ENCODE results near the gene APOBEC3F. TPM values are rescaled to one million over a fixed set of nuclear protein-coding genes. Genes with fewer than 3 reads are reported as not detected.
"Not testable (repeated sequence)": the region's sequence is repeated elsewhere in the genome, so short reads cannot be mapped to it uniquely, and the experiment has no call there.

APOBEC3F gene
- polyA plus RNA-seq, 1 of the 3 experiments (the other 2 are of a cell fraction): 3.8 TPM

DNA sequence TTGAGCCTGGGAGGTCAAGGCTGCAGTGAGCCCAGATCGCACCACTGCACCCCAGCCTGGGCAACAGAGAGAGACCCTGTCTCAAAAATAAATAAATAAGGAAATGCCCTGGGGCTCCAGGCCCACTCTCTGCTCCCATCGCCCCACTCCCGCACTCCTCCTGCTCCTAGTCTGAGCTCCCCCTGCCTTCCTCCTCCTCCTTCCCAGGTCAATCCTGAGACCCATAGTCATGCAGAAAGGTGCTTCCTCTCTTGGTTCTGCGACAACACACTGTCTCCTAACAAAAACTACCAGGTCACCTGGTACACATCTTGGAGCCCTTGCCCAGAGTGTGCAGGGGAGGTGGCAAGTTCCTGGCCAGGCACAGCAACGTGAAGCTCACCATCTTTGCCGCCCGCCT, 29.5 kb downstream of the APOBEC3F start:
- POLR2A ChIA-PET: no interaction called here
- WGBS (ENCODE audit: low lambda C conversion rate): 83% methylated on average over 3 of the region's 7 CpGs
- no peaks in the 10 kb centered on the region for H3K9me2 ChIP-seq
- TF ChIP-seq, protein P1, sequence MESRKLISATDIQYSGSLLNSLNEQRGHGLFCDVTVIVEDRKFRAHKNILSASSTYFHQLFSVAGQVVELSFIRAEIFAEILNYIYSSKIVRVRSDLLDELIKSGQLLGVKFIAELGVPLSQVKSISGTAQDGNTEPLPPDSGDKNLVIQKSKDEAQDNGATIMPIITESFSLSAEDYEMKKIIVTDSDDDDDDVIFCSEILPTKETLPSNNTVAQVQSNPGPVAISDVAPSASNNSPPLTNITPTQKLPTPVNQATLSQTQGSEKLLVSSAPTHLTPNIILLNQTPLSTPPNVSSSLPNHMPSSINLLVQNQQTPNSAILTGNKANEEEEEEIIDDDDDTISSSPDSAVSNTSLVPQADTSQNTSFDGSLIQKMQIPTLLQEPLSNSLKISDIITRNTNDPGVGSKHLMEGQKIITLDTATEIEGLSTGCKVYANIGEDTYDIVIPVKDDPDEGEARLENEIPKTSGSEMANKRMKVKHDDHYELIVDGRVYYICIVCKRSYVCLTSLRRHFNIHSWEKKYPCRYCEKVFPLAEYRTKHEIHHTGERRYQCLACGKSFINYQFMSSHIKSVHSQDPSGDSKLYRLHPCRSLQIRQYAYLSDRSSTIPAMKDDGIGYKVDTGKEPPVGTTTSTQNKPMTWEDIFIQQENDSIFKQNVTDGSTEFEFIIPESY (IDR thresholded peaks at IDR 0.05; ENCODE audit: borderline replicate concordance, low read depth): no peak
- no peak for TF ChIP-seq TCF12 (IDR thresholded peaks at IDR 0.05)
- no peak for TF ChIP-seq MXI1 (IDR thresholded peaks at IDR 0.05; ENCODE audit: low read depth, low read length)
- no peak for TF ChIP-seq FOXM1 (IDR thresholded peaks at IDR 0.05; ENCODE audit: low read depth)
- TF ChIP-seq FOXJ3 (CRISPR knock-in tag; IDR thresholded peaks at IDR 0.05): no peak
- TF ChIP-seq, protein P2, sequence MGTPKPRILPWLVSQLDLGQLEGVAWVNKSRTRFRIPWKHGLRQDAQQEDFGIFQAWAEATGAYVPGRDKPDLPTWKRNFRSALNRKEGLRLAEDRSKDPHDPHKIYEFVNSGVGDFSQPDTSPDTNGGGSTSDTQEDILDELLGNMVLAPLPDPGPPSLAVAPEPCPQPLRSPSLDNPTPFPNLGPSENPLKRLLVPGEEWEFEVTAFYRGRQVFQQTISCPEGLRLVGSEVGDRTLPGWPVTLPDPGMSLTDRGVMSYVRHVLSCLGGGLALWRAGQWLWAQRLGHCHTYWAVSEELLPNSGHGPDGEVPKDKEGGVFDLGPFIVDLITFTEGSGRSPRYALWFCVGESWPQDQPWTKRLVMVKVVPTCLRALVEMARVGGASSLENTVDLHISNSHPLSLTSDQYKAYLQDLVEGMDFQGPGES (IDR thresholded peaks at IDR 0.05; ENCODE audit: low read depth, low read length): no peak
- H3K9me3 ChIP-seq: no peaks in the 10 kb centered on the region
- H2AFZ ChIP-seq (ENCODE audit: low read depth): no peak overlapping the region
- no peaks in the 10 kb centered on the region for H3K79me2 ChIP-seq (ENCODE audit: insufficient read depth)
- H3K27me3 ChIP-seq (ENCODE audit: insufficient read depth): no peaks in the 10 kb centered on the region
- no peaks in the 10 kb centered on the region for H3F3A ChIP-seq (replicated peaks; ENCODE audit: insufficient read depth)
- no peak overlapping the region for H3K4me2 ChIP-seq
- H3K4me3 ChIP-seq (ENCODE audit: low read depth in 2 of 2, low read length in 1 of 2): no peak overlapping the region
- no peak overlapping the region for H3K27ac ChIP-seq (ENCODE audit: low read depth in 2 of 2, low read length in 1 of 2)
- CTCF ChIA-PET: no interaction called here
- H4K20me1 ChIP-seq (ENCODE audit: insufficient read depth): no peaks in the 10 kb centered on the region
- DNase-seq: no peak
- no peaks in the 10 kb centered on the region for H3K36me3 ChIP-seq (replicated peaks in 1 of 2; ENCODE audit: control insufficient read depth in 1 of 2, insufficient read depth in 2 of 2, low read length in 1 of 2)
- H3K4me1 ChIP-seq (ENCODE audit: control insufficient read depth in 1 of 2, insufficient read depth in 2 of 2, low read depth in 1 of 2, low read length in 1 of 2): no peaks in the 10 kb centered on the region
- H3K9ac ChIP-seq: no peak overlapping the region

DNA sequence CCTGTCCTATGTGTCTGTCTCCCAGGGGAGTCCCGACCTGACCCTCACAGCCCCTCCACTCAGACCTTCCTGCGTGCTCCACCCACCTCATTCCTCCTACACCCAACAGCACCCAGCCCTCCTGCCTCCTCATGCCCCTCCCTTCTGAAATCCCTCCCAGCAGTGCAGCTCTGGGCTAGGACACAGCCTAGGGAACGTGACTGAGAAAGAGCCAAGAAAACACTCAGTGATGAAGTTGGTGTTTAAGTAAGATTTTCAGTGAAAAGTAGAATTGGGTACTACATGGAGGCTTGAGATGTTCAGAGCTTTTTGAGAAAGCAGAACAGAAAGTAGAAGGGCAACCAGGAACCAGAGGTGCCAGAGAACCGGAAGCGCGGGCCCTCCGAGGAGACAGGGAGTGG, 31.9 kb downstream of the APOBEC3F start:
- H3K79me2 ChIP-seq (ENCODE audit: insufficient read depth); H3K4me3 ChIP-seq (ENCODE audit: low read depth in 2 of 2, low read length in 1 of 2); CTCF ChIA-PET; H3K27me3 ChIP-seq (ENCODE audit: insufficient read depth); H4K20me1 ChIP-seq (ENCODE audit: insufficient read depth); POLR2A ChIA-PET; H3K9ac ChIP-seq; DNase-seq; H3K4me2 ChIP-seq; H3K36me3 ChIP-seq (replicated peaks in 1 of 2; ENCODE audit: control insufficient read depth in 1 of 2, insufficient read depth in 2 of 2, low read length in 1 of 2); H3K9me3 ChIP-seq; H3K27ac ChIP-seq (ENCODE audit: low read depth in 2 of 2, low read length in 1 of 2); H3F3A ChIP-seq (replicated peaks; ENCODE audit: insufficient read depth); H3K4me1 ChIP-seq (ENCODE audit: control insufficient read depth in 1 of 2, insufficient read depth in 2 of 2, low read depth in 1 of 2, low read length in 1 of 2); H2AFZ ChIP-seq (ENCODE audit: low read depth); H3K9me2 ChIP-seq: not testable (repeated sequence)
- 67% methylated on average over 6 of the region's 7 CpGs for WGBS (ENCODE audit: low lambda C conversion rate)

DNA sequence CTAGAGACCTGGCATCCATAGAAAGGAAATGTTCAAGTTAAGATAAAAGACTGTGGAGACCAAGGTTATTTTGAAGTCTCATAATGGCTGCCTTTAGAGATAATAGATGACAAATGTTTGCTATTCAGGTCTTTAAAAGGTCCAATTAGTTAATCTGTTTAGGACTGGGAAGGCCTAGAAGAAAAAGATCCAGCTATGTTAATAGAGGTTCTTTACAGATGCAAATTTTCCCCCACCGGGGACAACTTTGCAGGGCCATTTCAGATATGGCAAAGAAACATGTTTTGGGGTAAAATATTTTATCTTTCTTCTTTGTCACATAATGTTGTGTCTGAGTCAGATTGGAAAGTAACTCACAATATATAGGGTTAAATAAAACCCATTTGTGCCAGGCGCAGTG, 33.3 kb downstream of the APOBEC3F start:
- TF ChIP-seq, protein P2 (IDR thresholded peaks at IDR 0.05; ENCODE audit: low read depth, low read length): no peak
- TF ChIP-seq, protein P3, sequence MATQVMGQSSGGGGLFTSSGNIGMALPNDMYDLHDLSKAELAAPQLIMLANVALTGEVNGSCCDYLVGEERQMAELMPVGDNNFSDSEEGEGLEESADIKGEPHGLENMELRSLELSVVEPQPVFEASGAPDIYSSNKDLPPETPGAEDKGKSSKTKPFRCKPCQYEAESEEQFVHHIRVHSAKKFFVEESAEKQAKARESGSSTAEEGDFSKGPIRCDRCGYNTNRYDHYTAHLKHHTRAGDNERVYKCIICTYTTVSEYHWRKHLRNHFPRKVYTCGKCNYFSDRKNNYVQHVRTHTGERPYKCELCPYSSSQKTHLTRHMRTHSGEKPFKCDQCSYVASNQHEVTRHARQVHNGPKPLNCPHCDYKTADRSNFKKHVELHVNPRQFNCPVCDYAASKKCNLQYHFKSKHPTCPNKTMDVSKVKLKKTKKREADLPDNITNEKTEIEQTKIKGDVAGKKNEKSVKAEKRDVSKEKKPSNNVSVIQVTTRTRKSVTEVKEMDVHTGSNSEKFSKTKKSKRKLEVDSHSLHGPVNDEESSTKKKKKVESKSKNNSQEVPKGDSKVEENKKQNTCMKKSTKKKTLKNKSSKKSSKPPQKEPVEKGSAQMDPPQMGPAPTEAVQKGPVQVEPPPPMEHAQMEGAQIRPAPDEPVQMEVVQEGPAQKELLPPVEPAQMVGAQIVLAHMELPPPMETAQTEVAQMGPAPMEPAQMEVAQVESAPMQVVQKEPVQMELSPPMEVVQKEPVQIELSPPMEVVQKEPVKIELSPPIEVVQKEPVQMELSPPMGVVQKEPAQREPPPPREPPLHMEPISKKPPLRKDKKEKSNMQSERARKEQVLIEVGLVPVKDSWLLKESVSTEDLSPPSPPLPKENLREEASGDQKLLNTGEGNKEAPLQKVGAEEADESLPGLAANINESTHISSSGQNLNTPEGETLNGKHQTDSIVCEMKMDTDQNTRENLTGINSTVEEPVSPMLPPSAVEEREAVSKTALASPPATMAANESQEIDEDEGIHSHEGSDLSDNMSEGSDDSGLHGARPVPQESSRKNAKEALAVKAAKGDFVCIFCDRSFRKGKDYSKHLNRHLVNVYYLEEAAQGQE (IDR thresholded peaks at IDR 0.05; ENCODE audit: low read depth, low read length): no peak
- TF ChIP-seq CHD2 (IDR thresholded peaks at IDR 0.05; ENCODE audit: low read length, partially characterized antibody) (no peak), MEF2A (IDR thresholded peaks at IDR 0.05; ENCODE audit: borderline replicate concordance, low read depth) (no peak)
- Histone ChIP-seq H3K4me1 (ENCODE audit: control insufficient read depth in 1 of 2, insufficient read depth in 2 of 2, low read depth in 1 of 2, low read length in 1 of 2) (no peaks in the 10 kb centered on the region; a peak in 1 of 4 replicates), H3K9ac (no peak overlapping the region), H3F3A (replicated peaks; ENCODE audit: insufficient read depth) (no peaks in the 10 kb centered on the region), H3K27me3 (ENCODE audit: insufficient read depth) (no peaks in the 10 kb centered on the region), H3K36me3 (replicated peaks in 1 of 2; ENCODE audit: control insufficient read depth in 1 of 2, insufficient read depth in 2 of 2, low read length in 1 of 2) (no peaks in the 10 kb centered on the region), H3K9me3 (no peaks in the 10 kb centered on the region), H3K4me3 (ENCODE audit: low read depth in 2 of 2, low read length in 1 of 2) (no peak overlapping the region), H4K20me1 (ENCODE audit: insufficient read depth) (no peaks in the 10 kb centered on the region), H3K27ac (ENCODE audit: low read depth in 2 of 2, low read length in 1 of 2) (no peak overlapping the region), H3K4me2 (no peak overlapping the region), H3K79me2 (ENCODE audit: insufficient read depth) (no peaks in the 10 kb centered on the region), H3K9me2 (no peaks in the 10 kb centered on the region), H2AFZ (ENCODE audit: low read depth) (no peak overlapping the region)
- WGBS (ENCODE audit: low lambda C conversion rate): 50% methylated on average over 2 of the region's 2 CpGs
- no peak for DNase-seq
- CTCF ChIA-PET: no interaction called here
- POLR2A ChIA-PET: no interaction called here
